22Rv1 (cell line): ENCODE results near the gene PLA2G4A.

Experiments
- CTCF ChIP-seq: fragments of 450-650 bp; IDR thresholded peaks from 2 replicates; pipeline ENCODE4 v1.5.1; 2017; ENCODE audit warnings: mild to moderate bottlenecking
- ZFX ChIP-seq: fragments of 450-650 bp; IDR thresholded peaks from 2 replicates; pipeline ENCODE4 v1.6.1; 2017; ENCODE audit warnings: antibody characterized with exemption, borderline replicate concordance

GRCh38 chr1:186869526-186870228 is 40.9 kb downstream of the PLA2G4A start:
- TF ChIP-seq CTCF (no peak), ZFX (no peak)
